Measurements from ENCODE around the gene RNF225.
"Not testable (repeated sequence)": the region's sequence is repeated elsewhere in the genome, so short reads cannot be mapped to it uniquely, and the experiment has no call there.

RNF225 gene

GRCh38 chr19:58387338-58388174 is 7.9 kb upstream of the RNF225 start:
- DNase-seq (ENCODE audit: low read depth in 2 of 2): no peak

- no peak for DNase-seq (ENCODE audit: low read depth in 2 of 2)
These were observed 7.3 kb upstream of the RNF225 start for GRCh38 chr19:58388175-58388526.

- DNase-seq (ENCODE audit: low read depth in 2 of 2): no peak
These were observed 2.3 kb upstream of the RNF225 start for GRCh38 chr19:58392945-58393724.

GRCh38 chr19:58393725-58394033 is 1.8 kb upstream of the RNF225 start:
- DNase-seq (ENCODE audit: low read depth in 2 of 2): no peak

DNA sequence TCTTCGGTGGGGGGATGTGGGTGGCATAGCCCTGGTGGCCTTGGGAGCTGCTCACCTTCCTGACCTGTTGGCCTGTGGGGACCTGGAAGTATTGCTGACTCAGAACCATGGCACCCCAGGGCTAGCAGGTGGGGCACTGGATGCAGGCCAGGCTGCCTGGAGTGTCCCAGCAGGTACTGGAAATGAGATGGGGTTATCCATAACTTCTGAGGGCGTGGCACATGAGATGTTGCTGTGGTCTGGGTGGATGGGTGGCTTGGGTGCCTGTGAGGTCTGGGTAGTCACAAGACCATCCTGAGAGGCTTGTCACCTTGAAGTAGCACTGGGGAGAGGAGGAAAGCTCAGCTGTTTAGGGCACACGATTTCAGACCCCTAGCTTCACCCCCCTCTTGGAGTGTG is 636 bp upstream of the RNF225 start:
- no peak for DNase-seq (ENCODE audit: low read depth in 2 of 2)

GRCh38 chr19:58395979-58396627 is 647 bp downstream of the RNF225 start:
- DNase-seq (ENCODE audit: low read depth in 2 of 2): no peak

GRCh38 chr19:58396691-58397532 is 1.5 kb downstream of the RNF225 start:
- no peak for DNase-seq (ENCODE audit: low read depth in 2 of 2)

DNA sequence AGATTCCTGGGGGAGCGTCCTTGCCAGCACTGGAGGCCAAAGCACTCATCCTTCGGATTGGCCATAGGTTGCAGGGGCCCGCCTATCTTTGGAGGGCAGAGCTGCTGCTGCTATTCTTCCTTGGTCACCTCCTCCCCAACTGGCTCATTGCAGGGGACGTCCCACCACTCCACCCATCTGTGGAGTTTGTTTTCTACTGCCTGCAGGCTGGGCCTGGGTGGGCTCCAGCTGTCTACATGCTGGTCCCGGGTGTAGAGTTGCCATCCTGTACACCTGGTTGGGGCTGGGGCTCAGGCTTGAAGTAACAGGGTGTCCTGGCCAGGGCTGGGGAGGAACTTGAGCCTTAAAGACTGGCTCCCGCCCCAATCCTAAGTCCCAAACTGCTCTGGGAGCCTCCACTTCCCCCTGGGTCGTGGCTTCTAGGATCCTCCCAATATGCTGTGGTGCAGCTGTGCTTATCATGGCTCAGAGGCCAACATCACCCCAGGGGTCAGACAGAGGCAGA is 2.1 kb downstream of the RNF225 start:
- DNase-seq (ENCODE audit: low read depth in 2 of 2): no peak

GRCh38 chr19:58398087-58398486 is 2.6 kb downstream of the RNF225 start:
- no peak for DNase-seq (ENCODE audit: low read depth in 2 of 2)

DNA sequence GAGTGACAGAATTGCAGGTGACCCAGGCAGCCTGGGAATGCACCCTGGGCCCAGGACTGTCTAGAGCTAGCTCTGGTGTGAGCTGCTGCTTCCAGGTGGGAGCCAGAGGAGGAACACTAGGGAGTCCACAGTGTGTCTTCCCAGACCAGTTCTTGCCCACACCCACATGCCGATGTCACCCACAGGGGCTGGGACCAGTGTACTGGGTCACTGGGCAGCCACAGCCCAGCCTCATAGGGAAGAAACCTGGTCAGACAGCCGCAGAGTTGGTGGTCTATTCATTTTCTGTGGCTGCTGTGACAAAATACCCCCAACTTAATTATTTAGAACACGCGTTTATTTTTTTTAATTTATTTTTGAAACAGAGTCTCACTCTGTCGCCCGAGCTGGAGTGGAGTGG is 3.1 kb downstream of the RNF225 start:
- no peak for DNase-seq (ENCODE audit: low read depth in 2 of 2)

DNA sequence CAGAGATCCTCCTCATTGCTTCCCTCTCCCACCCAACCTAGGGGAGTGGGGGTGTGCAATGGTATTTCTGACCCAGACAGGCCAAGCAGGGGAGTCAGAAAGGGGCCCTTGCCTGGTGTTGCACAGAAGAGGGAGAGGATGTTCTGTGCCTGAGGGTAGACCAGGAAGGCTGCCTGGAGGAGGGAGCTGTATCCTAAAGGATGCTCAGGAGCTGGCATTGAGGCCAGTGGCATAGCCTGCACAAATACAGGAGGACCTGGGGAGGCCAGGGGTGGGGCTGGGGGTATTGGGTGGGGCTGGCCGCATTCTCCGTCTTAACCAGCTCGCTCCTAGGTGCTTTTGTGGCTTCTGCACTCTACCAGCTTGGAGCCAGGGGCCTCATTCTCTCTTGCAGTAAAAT is 4.4 kb downstream of the RNF225 start:
- DNase-seq (ENCODE audit: low read depth in 2 of 2): no peak

DNA sequence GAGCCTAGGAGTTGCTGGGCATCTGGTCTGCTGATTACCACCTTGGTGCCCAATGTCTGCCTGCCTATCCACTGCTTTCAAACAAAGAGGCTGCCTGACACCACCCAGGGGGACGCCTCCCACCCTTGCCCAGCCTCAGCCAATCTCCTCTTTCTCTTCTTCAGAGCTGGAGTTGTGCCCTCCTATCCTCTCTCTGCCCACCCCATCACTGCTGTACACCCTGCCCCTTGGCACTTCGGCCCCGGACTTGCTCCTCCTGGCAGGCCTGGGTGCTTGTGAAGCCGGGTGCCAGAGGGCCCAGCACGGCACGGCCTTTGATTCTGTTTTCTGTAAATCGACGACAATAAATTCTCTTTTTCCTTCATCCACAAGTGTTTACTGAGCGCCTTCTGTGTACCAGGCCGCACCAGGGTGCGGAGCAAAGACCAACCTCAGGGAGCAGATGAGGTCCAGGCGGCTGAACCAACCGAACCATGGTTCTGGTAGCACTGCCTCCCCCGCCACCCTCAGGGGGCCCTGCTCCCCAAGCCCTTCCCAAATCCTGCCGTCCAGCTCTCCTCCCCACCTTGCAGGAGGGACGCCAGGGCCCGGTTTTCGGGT is 5.0 kb downstream of the RNF225 start:
- no peak for DNase-seq (ENCODE audit: low read depth in 2 of 2)

DNA sequence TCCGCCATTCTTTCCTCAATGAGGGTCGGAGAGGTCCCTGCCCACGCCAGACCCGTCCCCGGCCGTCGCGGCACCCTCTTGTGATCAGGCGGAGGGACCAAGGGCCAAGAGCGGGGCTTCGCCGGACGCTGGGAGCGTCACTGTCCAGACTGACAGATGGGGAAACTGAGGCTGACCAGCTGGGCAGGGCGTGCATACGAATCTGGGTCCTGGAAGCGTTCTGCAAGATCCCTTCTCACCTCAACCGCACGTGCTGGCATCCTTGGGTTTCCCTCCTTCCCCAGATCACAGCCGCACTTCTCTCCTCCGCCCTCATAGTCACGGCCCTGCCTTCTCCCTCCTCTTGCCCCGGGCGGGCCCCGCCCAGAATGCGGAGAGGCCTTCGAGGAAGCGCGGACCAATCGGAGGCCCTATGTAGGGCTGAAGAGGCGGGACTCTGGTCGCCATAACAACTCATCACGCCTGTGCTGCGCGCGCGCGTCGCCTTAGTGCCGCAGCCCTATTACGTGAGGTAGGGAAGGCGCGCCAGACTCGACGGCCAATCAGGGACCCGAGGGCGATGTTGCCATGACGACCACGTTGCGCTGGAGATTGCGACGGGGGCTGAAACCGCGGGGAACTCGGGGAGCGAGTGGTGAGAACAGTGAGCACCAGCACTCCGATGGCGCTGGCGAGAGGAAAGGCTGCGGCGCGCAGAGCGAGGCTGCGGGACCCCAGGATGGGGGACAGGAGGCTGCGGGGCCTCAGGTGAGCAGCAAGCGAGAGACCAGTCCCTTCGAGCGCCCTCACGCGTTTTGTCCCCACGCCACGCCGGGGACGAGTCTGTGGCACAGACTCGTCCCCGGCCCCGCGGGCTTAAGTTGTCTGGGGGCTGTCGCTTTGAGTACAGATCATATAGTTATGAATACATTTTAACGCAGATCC is 5.7 kb downstream of the RNF225 start:
- DNase-seq (ENCODE audit: low read depth in 2 of 2): peak; percentile 98 to 99

GRCh38 chr19:58401840-58402421 is 6.5 kb downstream of the RNF225 start:
- DNase-seq (ENCODE audit: low read depth in 2 of 2): no peak

DNA sequence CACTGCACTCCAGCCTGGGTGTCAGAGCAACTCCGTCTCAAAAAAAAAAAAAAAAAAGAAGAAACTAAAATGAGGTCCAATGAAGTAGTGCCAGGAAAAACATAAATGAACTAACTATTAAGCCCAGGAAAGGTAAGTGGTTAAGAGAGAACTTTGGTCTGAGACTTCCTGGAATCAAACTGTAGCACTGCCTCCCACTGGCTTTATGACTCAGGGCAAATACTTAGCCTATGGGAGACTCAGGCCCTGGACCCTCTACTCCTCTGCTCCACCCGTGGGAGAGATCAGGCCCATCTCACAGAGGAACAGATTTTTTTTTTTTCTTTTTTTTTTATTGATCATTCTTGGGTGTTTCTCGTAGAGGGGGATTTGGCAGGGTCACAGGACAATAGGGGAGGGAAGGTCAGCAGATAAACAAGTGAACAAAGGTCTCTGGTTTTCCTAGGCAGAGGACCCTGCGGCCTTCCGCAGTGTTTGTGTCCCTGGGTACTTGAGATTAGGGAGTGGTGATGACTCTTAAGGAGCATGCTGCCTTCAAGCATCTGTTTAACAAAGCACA is 8.5 kb downstream of the RNF225 start:
- not testable (repeated sequence) for DNase-seq (ENCODE audit: low read depth in 2 of 2)

- no peak for DNase-seq (ENCODE audit: low read depth in 2 of 2)
These were observed 11.6 kb downstream of the RNF225 start for GRCh38 chr19:58406818-58407657.

GRCh38 chr19:58407658-58408151 is 12.2 kb downstream of the RNF225 start:
- DNase-seq (ENCODE audit: low read depth in 2 of 2): no peak
